HG03175 (cell line): ENCODE results near the gene DAND5.
"Not testable (repeated sequence)": the region's sequence is repeated elsewhere in the genome, so short reads cannot be mapped to it uniquely, and the experiment has no call there.

Experiments
- ATAC-seq: cut with Tn5 transposase; IDR thresholded peaks from one replicate; pipeline ENCODE4 v1.9.1; 2021; ENCODE audit warnings: mild to moderate bottlenecking, moderate library complexity; ENCODE audit not compliant: unreplicated experiment

The DAND5 gene

GRCh38 chr19:12965017-12965811, 4.2 kb upstream of the DAND5 start:
- ATAC-seq, result peak; percentile 78

DNA sequence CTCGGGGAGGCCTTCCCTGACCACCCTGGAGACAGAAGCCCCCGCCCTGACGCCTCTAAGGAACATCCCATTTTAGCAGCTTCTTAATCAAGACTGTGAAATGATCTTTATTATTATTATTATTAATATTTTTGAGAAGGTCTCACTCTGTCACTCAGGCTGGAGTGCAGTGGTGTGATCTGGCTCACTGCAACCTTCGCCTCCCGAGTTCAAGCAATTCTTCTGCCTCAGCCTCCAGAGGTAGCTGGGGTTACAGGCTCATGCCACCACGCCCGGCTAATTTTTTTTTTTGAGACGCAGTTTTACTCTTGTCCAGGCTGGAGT, 3.6 kb upstream of the DAND5 start:
- ATAC-seq, result no peak

GRCh38 chr19:12967907-12968306, 1.5 kb upstream of the DAND5 start:
- no peak for ATAC-seq

DNA sequence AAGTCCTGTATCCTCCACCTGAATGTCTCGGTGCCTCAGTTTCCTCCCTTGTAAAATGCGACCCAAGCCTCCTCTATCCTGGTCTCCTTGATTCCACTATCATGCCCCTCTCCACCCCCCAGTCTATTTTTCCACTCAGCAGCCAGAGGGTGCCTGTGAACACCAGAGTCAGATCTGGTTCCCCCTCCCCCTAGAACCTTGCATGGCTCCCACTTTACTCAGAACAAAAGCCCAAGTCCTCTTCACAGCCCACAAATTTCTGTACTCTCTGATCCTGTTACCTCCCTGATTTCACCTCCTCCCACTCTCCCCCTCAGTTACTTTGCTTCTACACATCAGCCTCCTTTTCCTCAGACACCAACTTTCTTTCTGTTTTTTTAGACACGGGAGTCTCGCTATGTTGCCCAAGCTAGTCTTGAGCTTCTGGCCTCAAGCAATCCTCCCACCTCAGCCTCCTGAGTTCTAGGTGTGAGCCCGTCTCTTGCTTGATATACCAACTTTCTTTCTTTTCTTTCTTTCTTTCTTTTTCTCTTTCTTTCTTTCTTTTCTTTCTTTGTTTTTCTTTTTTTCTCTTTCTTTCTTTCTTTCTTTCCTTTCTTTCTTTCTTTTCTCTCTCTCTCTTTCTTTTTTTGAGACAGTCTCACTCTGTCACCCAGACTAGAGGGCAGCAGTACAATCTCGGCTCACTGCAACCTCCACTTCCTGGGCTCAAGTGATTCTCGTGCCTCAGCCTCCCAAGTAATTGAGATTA, 869 bp downstream of the DAND5 start:
- ATAC-seq, result no peak

DNA sequence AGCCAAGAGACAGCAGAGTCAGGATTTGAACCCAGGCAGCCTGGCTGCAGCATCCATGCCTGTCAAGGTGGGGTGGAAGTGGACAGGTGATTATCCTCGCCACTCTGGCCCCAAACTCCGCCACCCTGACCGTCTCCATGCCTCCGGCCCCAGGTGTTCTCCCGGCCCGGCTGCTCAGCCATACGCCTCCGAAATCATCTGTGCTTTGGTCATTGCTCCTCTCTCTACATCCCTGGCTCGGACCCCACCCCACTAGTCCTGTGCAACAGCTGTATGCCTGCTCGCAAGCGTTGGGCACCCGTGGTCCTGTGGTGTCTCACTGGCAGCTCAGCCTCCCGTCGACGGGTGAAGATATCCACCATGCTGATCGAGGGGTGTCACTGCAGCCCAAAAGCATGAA, 3.9 kb downstream of the DAND5 start:
- no peak for ATAC-seq

GRCh38 chr19:12974301-12975220, 5.2 kb downstream of the DAND5 start:
- ATAC-seq, result no peak

DNA sequence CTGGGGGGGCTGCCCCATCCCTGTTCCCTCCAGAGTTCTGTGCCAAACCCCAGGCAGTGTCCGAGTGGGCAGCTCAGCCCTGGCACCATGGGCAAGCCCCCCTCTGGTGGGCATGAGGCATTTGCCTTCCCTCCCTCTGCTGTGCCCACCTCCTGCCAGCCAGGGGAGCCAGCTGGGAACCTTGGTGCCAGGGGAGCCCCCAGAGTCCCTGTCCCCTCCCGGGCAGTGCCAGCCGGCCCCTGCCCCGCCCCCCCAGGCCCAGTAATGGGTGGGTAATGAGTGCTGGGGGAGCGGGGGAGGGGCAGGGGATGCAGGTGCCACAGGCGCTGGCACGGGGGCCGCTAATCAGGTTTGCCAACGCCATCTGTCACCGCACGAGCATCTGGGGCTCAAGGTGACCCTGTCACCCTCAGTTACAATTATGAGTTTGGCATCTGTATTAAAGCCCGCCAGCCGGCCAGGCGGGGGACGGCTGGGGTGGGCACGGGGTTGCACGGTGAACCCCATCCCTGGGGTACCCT, 5.9 kb downstream of the DAND5 start:
- ATAC-seq, result no peak

- ATAC-seq, result not testable (repeated sequence)
These were observed 6.7 kb downstream of the DAND5 start for GRCh38 chr19:12976109-12976508.

DNA sequence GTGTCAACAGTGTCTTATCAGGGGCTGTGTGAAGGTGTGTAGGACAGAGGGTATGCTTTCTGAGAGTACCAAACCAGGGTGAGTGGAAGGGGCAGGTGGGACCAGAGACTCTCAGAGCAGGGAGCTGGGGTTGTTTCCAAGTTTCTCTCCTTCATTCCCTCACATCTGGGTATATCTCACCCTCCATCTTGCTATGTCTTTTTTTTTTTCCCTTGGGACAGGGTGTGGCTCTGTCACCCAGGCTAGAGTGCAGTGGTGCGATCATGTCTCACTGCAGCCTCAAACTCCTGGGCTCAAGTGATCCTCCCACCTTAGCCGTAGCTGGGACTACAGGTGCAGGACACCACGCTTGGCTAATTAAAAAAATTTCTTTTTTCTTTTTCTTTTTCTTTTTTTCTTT, 10.6 kb downstream of the DAND5 start:
- ATAC-seq, result no peak

GRCh38 chr19:12982648-12983047, 13.3 kb downstream of the DAND5 start:
- ATAC-seq, result no peak

DNA sequence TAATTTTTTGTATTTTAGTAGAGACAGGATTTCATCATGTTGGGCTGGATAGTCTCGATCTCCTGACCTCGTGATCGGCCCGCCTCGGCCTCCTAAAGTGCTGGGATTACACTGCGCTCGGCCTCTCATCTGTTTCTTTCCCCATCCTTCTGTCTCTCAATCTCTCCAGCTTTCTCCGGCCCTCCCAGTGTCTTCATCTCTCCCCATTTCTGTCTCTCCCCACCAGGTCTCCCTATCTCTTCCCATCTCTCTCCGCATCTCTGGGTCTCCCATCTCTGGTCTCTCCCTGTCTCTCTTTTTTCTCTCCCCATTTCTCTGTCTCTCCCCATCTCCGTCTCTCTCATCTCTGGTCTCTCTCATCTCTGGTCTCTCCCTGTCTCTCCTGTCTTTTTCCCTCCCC, 13.7 kb downstream of the DAND5 start:
- ATAC-seq, result no peak

DNA sequence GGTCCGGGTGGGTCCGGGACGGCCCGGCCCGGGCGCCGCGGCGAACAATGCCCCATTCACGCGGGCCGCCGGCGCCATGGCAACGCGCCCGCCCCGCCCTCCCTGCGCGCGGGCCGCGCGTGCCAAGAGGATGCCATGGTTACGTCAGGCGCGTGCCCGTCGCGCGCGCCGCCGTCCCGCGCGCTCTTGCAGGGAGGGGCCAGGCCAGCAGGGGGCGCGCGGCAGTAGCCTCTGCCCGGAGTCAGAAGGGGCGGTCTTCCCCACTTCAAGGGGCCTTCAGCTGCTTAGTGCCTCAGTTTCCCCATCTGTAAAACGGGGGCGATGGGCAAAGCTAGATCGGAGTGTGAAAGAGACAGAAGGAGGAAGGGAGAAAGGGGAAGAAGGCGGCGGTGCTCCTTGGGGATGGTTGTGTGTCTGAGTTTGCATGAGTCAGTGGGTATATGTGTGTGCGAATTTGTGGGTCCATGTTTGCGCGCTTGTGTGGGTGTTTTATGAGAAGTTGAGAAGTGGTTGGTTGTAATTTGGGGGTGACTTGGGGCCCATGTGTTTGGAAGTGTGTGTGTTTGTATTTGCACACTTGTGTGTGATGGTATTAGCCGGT, 14.3 kb downstream of the DAND5 start:
- no peak for ATAC-seq

- no peak for ATAC-seq
These were observed 14.8 kb downstream of the DAND5 start for GRCh38 chr19:12984143-12984627.

DNA sequence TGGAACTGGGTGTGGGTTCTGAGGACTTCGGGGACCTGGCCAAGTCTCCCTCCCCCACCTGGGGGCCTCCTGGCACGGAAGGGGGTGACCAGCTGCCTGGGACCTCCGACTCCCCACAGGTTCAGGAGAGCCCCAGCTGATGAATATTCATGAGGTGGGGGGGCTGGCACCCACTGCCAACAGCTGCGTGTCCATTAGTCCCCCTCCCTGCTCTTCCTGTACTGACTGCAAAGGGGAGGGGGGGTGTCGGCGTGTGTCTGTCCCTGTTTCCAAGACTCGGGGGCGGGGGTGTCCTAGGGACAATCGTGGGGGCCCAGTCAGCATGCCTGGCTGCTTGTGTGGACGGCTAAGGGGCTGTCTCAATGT, 15.3 kb downstream of the DAND5 start:
- no peak for ATAC-seq

DNA sequence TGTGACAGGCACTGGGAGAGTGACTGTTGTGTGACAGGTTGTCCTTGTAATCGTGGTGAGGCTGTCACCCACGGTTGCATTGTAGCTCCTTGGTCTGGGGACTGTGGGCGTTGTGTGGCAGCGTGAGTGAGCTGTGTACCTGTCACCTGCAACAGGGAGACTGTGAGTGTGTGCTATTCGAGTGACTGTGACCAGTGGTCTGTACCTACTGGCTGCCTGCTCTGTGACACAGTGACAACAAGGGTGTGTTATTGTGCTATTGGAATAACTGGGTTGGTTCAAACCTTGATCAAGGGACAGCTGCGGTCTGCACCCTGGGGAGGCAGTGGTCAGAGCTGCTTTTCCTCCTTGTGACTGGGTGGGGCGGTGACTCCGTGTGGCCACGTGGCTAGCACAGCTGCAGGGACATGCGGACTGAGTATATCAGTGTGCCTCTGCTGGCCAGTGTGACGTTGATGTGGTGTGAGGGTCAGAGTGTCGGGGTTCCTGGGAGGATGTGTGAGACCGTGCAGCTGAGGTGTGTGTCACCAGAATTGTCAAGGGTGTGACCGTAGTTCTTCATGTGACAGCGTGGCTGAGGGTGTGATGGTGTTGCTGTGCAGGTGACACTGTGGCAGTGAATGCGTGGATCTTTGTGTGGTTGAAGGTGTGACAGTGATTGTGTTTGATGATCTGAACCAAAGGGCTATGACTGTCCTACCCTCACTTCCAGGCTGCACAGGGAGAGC, 15.8 kb downstream of the DAND5 start:
- peak; percentile 57 for ATAC-seq

GRCh38 chr19:12986726-12987125, 17.4 kb downstream of the DAND5 start:
- ATAC-seq, result no peak

DNA sequence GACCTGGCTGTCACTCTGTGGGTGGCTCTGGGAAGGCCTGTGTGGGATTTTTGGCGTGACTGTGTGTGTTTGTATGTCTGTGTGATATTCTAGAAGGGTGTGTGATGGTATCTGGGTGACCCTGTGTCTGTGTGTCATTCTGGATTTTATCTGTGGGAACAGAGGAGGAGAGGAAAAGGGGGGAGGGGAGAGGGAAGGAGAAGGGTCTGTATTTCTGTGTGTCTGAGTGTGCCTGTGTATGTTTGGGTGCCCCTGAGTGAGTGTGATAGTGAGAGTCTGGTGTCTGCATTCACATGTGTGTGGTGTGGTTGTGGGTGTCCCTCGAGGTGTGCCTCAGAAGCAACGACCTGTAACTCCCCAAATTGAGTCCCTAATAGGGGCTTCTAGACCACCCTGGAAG, 17.8 kb downstream of the DAND5 start:
- no peak for ATAC-seq

GRCh38 chr19:12987781-12988180, 18.4 kb downstream of the DAND5 start:
- ATAC-seq, result no peak

DNA sequence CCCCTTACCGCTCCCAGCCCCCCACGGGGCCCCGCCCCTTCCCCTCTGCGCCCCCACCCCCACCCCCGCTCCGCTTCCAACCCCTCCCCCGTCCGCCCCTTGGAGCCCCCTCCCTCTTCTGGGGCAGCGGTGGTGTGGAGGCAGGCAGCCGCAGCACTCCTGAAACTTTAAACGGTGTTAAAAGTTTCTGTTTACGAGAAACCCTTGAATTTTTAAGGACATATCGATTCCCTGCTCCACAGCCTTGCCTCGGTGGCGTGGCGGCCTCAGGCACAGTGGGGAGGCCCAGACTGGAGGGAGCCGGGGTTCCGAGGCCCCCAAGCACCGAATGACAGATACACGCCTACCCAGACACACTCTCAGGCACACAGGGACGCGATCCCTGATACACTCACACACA, 21.1 kb downstream of the DAND5 start:
- ATAC-seq, result no peak

GRCh38 chr19:12990853-12991252, 21.5 kb downstream of the DAND5 start:
- ATAC-seq, result no peak
